ENCODE measurements around the gene INF2.
A peak's percentile ranks its signal among the peaks of the same experiment; 100 is the strongest.

Gene INF2

DNA sequence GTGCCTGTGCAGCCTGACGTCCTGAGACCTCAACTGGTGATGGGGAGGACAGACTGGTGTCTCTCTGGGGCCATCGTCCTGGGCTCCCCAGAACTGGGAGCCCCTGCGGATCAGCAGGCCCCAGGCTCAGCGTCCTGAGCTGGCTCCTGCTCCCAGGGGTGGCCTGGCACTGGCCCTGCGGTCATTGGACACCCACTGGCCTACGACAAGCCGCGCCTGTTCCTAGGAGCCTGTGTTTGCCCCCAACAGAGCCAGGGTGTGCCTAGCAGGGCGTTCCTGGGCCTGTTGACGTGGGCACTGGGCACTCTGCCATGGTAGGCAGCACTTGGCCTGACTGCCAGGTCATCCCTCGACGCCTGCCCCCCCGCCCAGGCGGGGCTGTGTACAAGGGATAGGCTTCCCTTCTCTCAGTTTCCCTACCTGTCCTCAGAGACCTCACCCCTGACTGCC lies 43.0 kb downstream of the INF2 start:
- Mint-ChIP-seq H3K4me3 (no peak overlapping the region), H3K4me1 (peaks cover 17% of the 10 kb centered on the region), H3K27ac (peak overlapping the region; percentile 54), H3K9me3 (no peaks in the 10 kb centered on the region), H3K36me3 (ENCODE audit: low read depth) (no peaks in the 10 kb centered on the region), H3K27me3 (ENCODE audit: low read depth, poor library complexity) (peaks cover 17% of the 10 kb centered on the region)
- DNase-seq: no peak
- TF ChIP-seq, protein P1, sequence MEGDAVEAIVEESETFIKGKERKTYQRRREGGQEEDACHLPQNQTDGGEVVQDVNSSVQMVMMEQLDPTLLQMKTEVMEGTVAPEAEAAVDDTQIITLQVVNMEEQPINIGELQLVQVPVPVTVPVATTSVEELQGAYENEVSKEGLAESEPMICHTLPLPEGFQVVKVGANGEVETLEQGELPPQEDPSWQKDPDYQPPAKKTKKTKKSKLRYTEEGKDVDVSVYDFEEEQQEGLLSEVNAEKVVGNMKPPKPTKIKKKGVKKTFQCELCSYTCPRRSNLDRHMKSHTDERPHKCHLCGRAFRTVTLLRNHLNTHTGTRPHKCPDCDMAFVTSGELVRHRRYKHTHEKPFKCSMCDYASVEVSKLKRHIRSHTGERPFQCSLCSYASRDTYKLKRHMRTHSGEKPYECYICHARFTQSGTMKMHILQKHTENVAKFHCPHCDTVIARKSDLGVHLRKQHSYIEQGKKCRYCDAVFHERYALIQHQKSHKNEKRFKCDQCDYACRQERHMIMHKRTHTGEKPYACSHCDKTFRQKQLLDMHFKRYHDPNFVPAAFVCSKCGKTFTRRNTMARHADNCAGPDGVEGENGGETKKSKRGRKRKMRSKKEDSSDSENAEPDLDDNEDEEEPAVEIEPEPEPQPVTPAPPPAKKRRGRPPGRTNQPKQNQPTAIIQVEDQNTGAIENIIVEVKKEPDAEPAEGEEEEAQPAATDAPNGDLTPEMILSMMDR (IDR thresholded peaks at IDR 0.05): no peak

DNA sequence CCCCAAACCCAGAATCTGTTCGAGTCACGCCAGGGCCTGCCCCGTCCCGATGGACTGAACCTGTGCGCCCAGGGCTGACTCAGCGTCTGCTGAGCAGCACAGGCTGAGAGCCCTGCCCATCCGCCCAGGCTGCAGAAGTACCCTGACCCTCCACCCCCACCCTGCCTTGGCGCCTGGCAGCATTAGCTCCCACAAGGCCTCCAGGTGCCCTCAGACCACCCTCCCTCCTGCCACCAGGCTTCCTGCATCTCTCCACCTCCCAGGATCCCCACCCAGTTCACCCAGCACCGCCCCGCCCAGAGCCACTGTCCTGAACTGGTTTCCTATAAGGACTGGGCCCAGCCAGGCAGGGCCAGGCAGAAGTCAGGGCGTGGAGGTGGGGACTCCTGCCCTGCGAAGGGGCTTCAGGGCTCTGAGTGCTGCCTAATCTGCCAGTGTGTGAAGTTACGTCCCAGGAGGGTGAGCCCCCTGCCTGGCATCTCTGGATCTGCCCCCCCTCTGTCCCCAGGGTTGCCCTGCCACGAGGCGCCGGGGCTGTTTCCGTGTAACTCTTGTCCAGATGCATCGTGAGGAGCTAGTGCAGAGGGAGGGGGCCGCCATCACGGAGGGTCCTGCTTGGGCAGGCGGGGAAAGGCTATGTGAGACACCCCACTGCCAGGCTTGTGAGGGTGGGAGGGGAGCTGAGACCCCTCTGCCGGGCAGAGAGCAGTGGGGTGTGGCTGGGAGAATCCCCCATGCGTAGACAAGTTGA lies 43.7 kb downstream of the INF2 start:
- TF ChIP-seq, protein P1 (IDR thresholded peaks at IDR 0.05): no peak
- no peaks in the 10 kb centered on the region for H3K9me3 Mint-ChIP-seq
- no peak overlapping the region for H3K27ac Mint-ChIP-seq
- no peaks in the 10 kb centered on the region for H3K36me3 Mint-ChIP-seq (ENCODE audit: low read depth)
- H3K4me1 Mint-ChIP-seq: peaks cover 17% of the 10 kb centered on the region
- peaks cover 10% of the 10 kb centered on the region for H3K27me3 Mint-ChIP-seq (ENCODE audit: low read depth, poor library complexity)
- H3K4me3 Mint-ChIP-seq: no peak overlapping the region
- no peak for DNase-seq

DNA sequence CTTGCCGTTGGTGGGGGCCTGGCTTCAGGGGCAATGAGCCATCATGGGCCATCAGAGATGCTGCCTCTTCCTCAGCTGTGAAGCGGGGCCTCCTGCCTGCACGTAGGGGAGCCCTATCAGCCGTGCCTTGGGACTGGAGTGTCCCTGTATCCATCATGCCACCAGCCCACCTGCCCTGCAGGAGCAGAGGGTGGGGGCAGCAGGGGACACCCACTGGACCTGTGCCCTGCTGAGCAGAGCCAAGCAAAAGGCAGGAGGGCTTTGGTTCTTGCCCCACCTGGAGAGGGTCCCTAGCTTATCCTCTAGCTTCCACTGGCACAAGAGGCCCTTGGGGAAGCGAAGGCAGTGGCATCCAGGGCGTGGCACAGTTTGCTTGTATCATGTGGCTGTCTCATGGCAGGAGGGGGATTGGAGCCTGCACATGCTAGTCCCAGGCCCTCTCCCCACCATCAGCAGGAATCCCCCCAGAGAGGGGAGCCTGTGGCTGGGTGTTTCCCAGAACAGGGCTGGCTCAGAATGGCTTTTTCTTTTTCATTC lies 44.7 kb downstream of the INF2 start:
- Mint-ChIP-seq H3K27ac (no peak overlapping the region), H3K4me3 (no peak overlapping the region), H3K27me3 (ENCODE audit: low read depth, poor library complexity) (no peaks in the 10 kb centered on the region), H3K36me3 (ENCODE audit: low read depth) (no peaks in the 10 kb centered on the region), H3K4me1 (peaks cover 17% of the 10 kb centered on the region), H3K9me3 (no peaks in the 10 kb centered on the region)
- DNase-seq: no peak
- TF ChIP-seq, protein P1 (IDR thresholded peaks at IDR 0.05): no peak

DNA sequence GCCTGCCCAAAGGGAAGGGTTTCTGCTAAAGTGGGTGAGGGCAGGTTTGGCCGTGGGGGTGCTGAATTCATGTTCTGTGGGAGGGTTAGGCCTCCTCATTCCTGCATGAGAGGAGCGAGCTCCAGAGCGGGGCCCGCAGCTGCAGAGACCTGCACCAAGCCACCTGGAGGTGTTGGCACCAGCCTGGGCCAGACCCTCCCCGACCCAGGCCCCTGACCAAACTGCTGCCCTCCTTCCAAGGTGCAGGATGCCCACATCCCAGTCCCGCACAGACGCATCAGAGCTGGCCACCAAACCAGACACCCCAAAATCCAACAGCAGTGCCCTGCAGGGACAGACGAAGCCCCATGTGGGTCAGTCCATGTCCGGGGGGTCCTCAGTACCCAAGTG lies 45.2 kb downstream of the INF2 start:
- no peaks in the 10 kb centered on the region for H3K36me3 Mint-ChIP-seq (ENCODE audit: low read depth)
- H3K9me3 Mint-ChIP-seq: no peaks in the 10 kb centered on the region
- no peak for DNase-seq
- no peak overlapping the region for H3K27ac Mint-ChIP-seq
- H3K4me1 Mint-ChIP-seq: peaks cover 17% of the 10 kb centered on the region
- H3K4me3 Mint-ChIP-seq: no peak overlapping the region
- H3K27me3 Mint-ChIP-seq (ENCODE audit: low read depth, poor library complexity): no peaks in the 10 kb centered on the region
- TF ChIP-seq, protein P1 (IDR thresholded peaks at IDR 0.05): no peak

DNA sequence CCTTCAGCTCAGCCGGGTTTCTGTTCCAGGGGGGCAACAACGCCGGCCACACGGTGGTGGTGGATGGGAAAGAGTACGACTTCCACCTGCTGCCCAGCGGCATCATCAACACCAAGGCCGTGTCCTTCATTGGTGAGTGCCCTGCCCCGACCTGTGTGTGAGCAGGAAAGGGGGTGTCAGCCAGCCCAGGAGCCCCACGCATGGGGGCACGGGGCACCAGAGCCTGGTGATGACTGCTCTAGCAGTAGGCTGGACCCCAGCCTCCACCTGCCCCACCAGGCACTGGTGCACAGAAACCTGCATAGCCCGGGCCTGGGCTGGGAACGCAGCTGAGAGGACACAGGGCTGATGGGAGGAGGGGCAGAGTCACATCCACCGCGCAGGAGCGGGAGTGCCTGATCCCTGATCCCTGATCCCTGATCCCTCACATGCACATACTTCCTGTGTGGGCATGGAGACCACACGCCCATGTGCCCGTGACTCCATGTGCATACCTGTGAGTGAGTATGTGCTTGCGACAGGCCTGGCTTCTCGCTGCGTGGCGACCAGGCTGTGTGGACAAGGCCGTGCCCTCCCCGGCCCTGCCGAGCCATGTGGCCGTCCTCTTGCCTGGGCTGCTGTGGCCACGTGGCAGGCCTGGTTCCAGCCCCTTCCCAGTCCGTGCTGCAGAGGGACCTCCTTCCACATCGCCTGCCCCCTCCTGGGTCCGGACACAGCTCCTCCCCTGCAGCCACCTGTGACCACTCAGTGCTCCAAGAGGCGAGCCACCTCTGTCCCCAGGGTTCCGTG lies 45.8 kb downstream of the INF2 start:
- H3K4me1 Mint-ChIP-seq: peaks cover 17% of the 10 kb centered on the region
- TF ChIP-seq, protein P1 (IDR thresholded peaks at IDR 0.05): no peak
- DNase-seq: no peak
- peaks cover 2% of the 10 kb centered on the region for H3K36me3 Mint-ChIP-seq (ENCODE audit: low read depth)
- no peak overlapping the region for H3K4me3 Mint-ChIP-seq
- H3K9me3 Mint-ChIP-seq: no peaks in the 10 kb centered on the region
- H3K27me3 Mint-ChIP-seq (ENCODE audit: low read depth, poor library complexity): no peaks in the 10 kb centered on the region
- no peak overlapping the region for H3K27ac Mint-ChIP-seq

Measured in nephron progenitor cell (in vitro differentiated cells).